GM21825 (cell line): ENCODE data around the gene KCNA10.
"Not testable (repeated sequence)": the region's sequence is repeated elsewhere in the genome, so short reads cannot be mapped to it uniquely, and the experiment has no call there.

Source experiments
- ATAC-seq: cut with Tn5 transposase; IDR thresholded peaks from one replicate; pipeline ENCODE4 v1.9.1; 2021; ENCODE audit warnings: mild to moderate bottlenecking, moderate library complexity; ENCODE audit not compliant: unreplicated experiment

Gene KCNA10

GRCh38 chr1:110535985-110536384, 17.0 kb upstream of the KCNA10 start:
- no peak for ATAC-seq

- no peak for ATAC-seq
These were observed 14.3 kb upstream of the KCNA10 start for GRCh38 chr1:110533230-110533629.

GRCh38 chr1:110529011-110529410, 10.0 kb upstream of the KCNA10 start:
- no peak for ATAC-seq

GRCh38 chr1:110526201-110526780, 7.3 kb upstream of the KCNA10 start:
- no peak for ATAC-seq

- ATAC-seq: no peak
These were observed 6.2 kb upstream of the KCNA10 start for GRCh38 chr1:110525249-110525595.

GRCh38 chr1:110524311-110525248, 5.6 kb upstream of the KCNA10 start:
- no peak for ATAC-seq

GRCh38 chr1:110523011-110523410, 4.0 kb upstream of the KCNA10 start:
- ATAC-seq: no peak

- ATAC-seq: no peak
These were observed 3.6 kb upstream of the KCNA10 start for GRCh38 chr1:110522560-110522959.

GRCh38 chr1:110520827-110521226, 1.9 kb upstream of the KCNA10 start:
- no peak for ATAC-seq

GRCh38 chr1:110515891-110516290, 3.1 kb downstream of the KCNA10 start:
- no peak for ATAC-seq

GRCh38 chr1:110515041-110515440, 3.9 kb downstream of the KCNA10 start:
- no peak for ATAC-seq

- ATAC-seq: no peak
These were observed 5.5 kb downstream of the KCNA10 start for GRCh38 chr1:110513511-110513910.

- no peak for ATAC-seq
These were observed 7.5 kb downstream of the KCNA10 start for GRCh38 chr1:110511436-110511835.

- not testable (repeated sequence) for ATAC-seq
These were observed 8.1 kb downstream of the KCNA10 start for GRCh38 chr1:110510921-110511320.

- ATAC-seq: no peak
These were observed 9.3 kb downstream of the KCNA10 start for GRCh38 chr1:110509655-110510054.

GRCh38 chr1:110508028-110508940, 10.7 kb downstream of the KCNA10 start:
- ATAC-seq: peak; percentile 55

GRCh38 chr1:110506541-110506940, 12.4 kb downstream of the KCNA10 start:
- no peak for ATAC-seq

GRCh38 chr1:110505596-110505995, 13.4 kb downstream of the KCNA10 start:
- ATAC-seq: no peak

GRCh38 chr1:110504226-110504625, 14.7 kb downstream of the KCNA10 start:
- ATAC-seq: no peak

GRCh38 chr1:110503471-110503870, 15.5 kb downstream of the KCNA10 start:
- ATAC-seq: no peak

GRCh38 chr1:110502402-110503151, 16.4 kb downstream of the KCNA10 start:
- ATAC-seq: no peak
